ENCODE results near the gene SF3B5.
"Not testable (repeated sequence)": the region's sequence is repeated elsewhere in the genome, so short reads cannot be mapped to it uniquely, and the experiment has no call there.

The SF3B5 gene

DNA sequence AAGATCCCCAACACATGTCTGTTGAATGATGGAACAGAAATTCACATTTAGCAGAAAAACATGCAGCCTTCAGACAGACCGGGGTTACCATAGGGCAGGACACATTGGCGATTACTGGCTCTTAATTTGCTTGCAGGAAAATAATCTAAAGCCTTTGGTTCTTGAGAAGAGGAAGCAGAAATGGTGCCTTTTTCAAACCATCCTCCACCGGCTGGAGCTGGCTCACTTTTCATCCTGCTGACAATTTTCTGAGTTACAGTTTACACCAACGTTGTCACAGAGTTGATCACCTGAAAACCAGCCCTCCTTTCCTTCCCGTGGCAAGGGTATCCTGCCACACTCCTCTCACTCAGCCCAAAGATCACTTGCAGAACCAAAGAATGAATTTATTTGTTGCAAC is 32.6 kb downstream of the SF3B5 start:
- no peak for DNase-seq

- no peak for DNase-seq
Observed at GRCh38 chr6:144059139-144059538, 36.2 kb downstream of the SF3B5 start.

DNA sequence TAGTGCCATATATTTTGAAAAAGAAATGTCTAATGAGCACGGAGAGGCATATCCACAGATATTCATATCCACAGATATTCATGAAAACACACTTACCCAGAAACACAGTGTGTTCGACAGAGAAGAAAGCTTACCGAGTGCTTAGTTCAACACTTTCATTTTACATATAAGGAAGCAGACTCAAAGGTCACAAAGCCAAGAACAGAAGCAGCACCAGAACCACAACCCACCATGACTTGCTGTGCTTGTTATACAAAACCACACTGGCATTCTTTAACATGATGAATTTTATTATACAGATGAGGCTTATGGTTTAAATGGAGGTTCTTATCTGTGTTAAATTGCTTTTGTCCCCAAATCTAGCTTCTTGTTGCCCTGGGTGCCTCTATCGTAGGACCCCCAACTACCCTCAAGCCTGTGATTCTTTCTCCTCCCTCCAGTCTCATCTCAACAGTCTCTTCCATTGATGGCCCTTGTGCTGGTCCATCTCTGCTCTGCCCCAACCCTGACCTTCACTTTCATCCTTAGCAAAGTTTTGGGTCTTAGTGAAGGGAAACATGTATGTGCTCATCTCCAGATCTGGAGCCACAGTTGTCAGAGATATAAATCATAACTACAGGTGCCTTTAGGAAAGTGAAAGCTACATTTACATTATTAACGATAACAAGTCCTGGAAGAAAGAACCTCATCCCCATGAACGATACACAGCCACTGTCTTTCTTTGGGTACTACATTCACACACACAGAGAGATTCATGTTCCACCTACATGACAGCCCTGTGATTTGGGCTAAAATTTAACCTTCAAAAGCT is 40.0 kb downstream of the SF3B5 start:
- DNase-seq, result no peak

DNA sequence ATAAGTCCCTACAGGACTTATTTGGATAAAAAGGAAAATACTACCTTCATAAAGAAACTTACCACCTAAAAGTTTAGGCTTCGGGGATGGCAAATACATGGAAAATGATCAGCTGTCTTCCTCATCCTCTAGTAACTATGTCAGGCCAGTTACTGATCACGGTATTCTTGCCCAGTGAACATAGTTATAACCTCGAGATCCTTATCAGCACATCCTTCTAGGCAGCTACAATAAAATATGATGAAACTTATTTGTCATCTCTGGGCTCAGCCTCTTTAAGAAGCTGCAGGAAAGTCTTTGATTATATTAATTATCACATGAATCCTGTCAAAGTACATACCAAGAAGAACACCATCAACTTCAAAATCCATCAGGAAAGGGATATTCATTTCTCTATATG is 41.8 kb downstream of the SF3B5 start:
- DNase-seq, result no peak

GRCh38 chr6:144052488-144052887 is 42.9 kb downstream of the SF3B5 start:
- no peak for DNase-seq

GRCh38 chr6:144049386-144049785 is 46.0 kb downstream of the SF3B5 start:
- no peak for DNase-seq

DNA sequence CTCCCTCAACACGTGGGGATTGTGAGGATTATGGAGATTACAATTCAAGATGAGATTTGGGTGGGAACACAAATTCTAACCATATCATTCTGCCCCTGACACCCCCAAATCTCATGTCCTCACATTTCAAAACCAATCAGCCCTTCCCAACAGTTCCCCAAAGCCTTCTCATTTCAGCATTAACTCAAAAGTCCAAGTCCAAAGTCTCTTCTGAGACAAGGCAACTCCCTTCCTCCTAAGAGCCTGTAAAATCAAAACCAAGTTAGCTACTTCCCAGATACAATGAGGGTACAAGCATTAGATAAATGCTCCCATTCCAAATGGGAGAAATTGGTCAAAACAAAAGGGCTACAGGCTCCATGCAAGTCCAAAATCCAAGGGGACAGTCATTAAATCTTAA is 47.7 kb downstream of the SF3B5 start:
- no peak for DNase-seq

DNA sequence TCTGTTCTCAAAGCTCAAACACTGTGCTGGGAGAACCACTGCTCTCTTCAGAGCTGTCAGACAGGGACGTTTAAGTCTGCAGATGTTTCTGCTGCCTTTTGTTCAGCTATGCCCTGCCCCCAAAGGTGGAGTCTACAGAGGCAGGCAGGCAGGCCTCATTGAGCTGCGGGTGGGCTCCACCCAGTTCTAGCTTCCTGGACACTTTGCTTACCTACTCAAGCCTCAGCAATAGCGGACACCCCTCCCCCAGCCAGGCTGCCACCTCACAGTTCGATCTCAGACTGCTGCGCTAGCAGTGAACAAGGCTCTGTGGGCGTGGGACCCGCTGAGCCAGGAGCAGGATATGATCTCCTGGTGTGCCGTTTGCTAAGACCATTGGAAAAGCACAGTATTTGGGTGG is 48.7 kb downstream of the SF3B5 start:
- DNase-seq, result not testable (repeated sequence)

- not testable (repeated sequence) for DNase-seq
Observed at GRCh38 chr6:144044989-144045388, 50.4 kb downstream of the SF3B5 start.

All from NCI-H2081 treated with DMSO at 0.1 percent for 48 hours (cell line).